ENCODE data around the gene HINFP.

DNA sequence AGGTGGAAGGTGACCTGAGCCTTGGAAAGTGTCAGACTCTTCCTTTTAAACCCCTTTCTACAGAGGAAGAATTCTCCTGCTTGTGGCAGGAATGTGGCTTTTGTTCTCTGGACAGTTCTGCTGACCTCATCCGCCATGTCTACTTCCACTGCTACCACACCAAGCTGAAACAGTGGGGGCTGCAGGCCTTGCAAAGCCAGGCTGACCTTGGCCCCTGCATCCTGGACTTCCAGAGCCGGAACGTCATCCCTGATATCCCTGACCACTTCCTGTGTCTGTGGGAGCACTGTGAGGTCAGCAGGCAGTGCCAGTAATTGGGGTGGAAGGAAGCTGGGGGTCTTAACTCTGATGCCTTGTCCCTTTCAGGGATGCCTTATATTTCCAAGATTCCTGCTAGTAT is 9.3 kb downstream of the HINFP start:
- TF ChIP-seq POLR2A (IDR thresholded peaks at IDR 0.05) (no peak), CTCF (IDR thresholded peaks at IDR 0.05) (no peak)
